NK-92 (cell line): ENCODE data around the gene SNRNP25.

Experiments used
- DNase-seq: peaks from one replicate; lab custom pipeline; 2025; ENCODE audit not compliant: unreplicated experiment; lab: John Stamatoyannopoulos, UW

Gene SNRNP25

DNA sequence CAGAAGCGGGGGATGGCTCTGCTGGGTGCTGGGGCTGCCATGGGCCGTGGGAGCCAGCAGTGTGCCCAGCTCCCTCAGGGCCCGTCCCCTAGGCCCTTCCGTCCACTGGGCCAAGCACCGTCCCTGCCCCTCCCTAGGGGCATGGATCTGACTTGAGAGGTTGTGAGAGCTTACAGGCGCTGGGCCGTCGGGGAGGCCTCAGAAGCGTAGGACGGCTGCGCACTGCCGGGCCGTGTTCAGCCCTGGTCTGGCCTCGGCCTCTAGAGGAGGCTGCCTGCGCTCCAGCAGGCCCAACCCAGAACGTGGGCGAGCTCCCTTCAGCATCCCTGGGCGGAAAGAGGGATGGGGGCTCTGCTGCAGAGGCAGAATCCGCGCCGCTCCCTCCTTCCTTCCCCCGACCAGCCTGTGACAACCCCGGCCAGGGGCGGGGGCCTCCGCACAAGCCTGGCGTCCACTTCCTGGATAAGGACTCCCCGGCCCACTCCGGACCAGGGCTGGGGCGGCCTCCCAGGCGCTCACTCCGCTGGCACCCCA, 23.7 kb downstream of the SNRNP25 start:
- no peak for DNase-seq

DNA sequence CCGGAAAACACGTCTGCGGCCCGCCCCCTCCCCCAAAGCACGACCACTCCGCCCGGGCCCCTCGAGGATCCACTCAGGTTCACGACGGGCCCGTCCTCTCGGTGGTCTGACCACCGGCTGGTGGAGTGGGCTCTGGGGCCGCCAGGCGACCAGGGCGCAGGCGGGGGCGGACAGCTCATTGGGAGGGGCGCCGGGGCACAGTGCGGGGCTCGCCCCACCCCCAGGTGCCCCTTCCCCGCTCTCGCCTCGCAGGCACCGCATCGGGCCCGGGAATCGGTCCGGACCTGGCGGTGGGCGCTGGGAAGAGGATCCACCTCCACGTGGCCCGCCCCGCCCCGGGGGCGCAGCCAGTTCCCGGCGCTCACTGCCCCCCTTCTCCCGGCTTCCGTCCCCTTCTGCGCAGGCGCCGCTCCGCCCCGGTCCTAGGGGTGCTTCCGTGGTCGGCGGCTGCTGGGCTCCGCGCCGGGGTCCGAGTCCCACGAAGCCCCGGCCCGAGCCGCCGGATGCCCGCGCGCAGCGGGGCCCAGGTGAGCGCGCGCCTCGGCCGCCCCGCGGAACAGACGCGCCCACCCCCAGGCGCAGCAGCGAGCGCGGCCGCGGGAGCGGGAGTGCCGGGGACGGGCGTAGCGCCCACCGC, 24.3 kb downstream of the SNRNP25 start, which contains the start of gene MPG:
MPG (plus strand) TSS at position 419 of the 637 bp plus-strand sequence; CDS start at position 504, 85 bp downstream.
- DNase-seq: no peak

DNA sequence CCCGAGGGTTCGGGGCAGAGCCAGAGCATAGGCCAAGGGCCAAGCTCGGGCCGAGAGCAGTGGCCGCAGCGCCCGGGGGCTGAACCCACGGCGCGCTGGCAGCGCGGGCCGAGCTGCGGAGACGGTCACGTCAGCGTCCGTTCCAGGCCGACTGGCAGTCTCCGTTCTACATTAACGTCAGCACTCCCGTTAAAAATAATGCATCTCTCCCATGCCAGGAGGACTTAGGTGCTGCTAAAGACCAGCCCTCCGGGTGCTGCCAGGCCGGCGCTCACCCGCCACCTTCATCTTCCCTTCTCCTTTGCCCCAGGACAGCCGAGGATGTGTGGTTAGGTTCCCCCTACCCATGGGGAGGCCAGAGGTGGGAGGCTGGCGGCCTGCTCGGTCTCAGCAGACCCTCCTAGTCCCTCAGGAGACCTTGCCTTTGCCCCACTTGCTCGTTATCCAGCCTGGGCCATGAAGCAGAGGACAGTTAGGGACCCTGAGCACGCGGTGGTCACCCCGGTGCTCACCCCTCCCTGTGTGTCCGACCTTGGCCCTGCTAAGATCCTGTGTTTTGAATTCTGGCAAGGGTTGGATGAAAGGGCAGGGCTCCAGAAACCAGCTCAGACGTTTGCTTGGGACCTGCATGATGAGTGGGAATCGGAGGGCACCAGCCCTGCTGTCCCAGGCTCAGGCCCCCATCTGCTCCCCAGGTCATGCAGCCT, 25.0 kb downstream of the SNRNP25 start:
- DNase-seq: no peak

DNA sequence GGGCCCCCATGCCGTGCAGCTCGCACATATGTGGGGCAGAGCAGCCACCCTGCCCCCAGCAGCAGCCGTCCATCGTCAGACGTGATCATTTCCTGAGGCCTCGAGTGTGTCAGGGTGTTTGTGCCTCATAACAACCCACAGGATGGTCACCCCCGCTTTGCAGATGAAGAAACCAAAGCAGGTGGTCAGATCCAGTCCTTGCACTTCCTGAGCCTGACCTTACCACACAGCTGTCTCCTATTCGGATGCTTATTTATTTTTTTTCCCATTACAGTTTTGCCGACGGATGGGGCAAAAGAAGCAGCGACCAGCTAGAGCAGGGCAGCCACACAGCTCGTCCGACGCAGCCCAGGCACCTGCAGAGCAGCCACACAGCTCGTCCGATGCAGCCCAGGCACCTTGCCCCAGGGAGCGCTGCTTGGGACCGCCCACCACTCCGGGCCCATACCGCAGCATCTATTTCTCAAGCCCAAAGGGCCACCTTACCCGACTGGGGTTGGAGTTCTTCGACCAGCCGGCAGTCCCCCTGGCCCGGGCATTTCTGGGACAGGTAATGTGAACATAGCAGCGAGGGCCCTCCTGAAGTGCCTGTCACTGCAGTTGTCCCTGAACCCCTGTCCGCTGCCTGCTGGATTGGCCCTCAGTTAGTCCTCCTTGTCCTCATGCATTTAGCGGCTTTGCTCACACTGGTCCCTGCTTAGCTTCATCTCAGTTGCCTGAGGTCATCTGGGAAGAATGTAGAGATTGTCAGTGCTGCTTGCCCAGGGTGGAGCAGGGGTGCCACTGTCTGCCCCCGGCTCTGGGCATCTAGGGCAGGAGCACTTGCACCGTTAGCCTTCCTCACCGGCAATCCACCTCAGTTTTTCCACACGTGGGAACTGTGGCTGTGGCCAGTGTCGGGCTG, 25.8 kb downstream of the SNRNP25 start:
- no peak for DNase-seq

DNA sequence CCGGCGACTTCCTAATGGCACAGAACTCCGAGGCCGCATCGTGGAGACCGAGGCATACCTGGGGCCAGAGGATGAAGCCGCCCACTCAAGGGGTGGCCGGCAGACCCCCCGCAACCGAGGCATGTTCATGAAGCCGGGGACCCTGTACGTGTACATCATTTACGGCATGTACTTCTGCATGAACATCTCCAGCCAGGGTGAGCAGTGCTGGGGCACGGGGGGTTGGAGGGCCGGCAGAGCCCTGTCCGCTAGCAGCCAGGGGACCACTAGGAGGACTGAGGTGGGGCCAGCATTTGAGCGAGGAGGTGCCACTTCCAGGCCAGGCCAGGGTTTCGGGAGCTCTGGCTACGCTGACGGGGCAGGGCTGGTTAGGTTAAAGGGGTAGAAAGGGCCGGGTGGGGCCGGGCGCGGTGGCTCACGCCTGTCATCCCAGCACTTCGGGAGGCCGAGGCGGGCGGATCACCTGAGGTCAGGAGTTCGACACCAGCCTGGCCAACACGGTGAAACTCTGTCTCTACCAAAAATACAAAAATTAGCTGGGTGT, 29.5 kb downstream of the SNRNP25 start:
- no peak for DNase-seq

DNA sequence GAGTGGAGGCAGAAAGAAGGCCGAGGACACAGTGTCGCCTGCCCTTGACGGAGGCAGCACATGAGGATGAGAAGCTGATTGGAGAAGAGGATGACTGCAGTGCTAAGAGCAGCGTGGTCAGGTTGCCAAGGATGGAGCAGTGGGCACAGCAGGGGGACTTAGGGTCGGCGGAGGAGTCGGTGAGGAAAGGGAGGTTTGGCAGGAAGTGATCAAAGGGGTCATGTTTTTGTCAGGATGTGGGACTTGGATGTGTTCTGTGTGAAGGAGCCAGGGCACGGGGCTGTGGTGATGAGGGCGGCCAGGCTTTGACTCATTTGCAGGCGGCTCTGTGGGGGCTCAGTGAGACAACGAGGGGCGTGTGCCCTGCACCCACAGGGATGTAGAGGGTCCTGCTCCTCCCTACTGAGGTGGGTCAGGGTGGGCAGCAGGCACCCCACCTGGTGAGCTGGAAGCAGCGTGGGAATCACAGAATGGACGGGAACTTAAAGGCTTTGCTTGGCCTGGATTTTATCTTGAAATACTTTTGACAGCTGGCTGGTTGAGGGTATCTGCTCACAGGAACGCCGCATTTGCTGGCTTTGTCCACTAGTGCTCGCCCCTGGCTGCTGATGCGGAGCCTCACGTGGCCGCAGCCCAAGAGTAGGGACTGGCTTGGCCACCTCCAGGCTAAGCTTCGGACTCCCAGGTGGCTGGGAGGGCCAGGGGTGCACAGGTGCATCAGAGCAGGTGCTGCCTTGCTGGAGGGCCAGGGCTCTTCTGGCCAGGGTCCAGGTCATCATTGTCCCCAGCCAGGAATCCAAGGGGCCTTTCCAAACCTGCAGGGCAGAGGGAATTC, 30.4 kb downstream of the SNRNP25 start:
- DNase-seq: no peak

DNA sequence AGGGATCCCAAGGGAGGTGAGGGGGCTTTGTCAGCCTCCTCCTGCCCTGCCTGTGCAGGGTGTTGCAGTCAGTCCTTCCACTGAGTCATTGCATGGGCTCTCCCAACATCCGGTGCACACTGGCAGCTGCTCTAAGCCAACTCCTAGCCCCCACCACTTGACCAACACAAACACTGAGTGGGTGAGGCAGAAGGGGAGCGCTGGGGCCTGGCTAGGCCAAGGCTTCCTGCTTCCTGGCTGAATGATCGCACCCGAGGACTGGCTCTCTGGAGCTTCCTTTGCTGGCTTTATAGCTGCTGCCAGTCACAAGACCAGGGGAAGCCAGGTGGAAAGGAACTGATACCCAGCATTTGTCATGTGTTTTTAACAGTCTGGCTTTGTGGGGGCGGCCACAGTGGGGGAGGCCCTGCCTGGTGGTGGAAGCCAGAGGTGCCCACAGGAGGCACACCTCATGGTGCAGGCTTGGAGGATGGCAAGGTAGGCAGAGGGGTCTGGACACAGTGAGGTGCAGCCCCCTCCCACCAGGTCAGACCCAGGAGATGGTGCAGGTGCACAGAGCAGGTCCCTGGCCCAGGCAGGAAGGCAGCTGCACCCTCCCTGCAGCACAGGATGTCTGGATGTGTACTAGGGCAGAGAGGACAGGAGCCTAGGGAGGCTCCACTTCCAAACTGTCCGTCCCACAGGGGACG, 31.2 kb downstream of the SNRNP25 start:
- DNase-seq: no peak

DNA sequence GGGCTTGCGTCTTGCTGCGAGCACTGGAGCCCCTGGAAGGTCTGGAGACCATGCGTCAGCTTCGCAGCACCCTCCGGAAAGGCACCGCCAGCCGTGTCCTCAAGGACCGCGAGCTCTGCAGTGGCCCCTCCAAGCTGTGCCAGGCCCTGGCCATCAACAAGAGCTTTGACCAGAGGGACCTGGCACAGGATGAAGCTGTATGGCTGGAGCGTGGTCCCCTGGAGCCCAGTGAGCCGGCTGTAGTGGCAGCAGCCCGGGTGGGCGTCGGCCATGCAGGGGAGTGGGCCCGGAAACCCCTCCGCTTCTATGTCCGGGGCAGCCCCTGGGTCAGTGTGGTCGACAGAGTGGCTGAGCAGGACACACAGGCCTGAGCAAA, 31.8 kb downstream of the SNRNP25 start:
- DNase-seq: no peak

DNA sequence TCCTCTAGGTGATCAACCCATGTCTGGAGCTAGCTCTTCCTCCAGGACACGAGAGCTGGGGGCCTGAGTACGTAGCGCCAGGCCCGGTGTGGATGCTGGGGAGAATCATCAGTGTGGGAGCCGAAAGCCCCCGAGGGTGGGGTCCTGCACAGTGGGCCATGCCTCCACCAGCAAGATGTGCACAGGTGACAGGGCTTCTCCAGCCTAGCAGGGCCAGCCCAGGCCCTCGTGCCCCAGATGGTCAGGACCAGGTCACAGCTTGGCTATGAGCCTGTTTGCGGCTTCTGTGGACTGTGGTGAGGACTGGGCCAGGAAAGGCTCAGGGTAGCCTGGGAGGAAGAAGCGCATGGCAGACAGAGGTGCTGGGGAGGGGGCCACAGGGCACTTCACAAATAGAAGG, 32.2 kb downstream of the SNRNP25 start:
- DNase-seq: no peak

DNA sequence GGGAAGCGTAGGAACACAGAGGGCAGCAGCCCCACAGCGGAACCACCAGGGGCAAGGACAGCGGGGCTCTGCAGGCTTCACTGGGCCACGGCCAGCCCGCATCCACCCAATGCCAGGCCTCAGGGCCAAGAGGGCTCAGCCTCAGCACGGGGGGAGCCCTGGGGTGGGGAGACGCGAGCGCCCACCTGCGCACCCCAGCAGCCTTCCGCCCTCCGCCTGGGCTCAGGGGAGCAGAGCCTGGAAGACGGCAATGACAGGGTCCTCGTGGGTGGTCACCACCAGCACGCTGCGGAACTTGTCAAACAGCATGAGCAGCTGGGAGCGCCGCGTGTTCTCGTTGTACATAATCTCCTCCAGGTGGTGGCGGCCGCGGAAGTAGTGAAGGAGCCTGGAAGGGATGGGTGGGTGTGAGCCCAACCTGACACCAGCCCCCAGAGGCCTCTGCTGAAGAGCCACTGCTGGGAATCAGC, 32.9 kb downstream of the SNRNP25 start:
- DNase-seq: no peak

DNA sequence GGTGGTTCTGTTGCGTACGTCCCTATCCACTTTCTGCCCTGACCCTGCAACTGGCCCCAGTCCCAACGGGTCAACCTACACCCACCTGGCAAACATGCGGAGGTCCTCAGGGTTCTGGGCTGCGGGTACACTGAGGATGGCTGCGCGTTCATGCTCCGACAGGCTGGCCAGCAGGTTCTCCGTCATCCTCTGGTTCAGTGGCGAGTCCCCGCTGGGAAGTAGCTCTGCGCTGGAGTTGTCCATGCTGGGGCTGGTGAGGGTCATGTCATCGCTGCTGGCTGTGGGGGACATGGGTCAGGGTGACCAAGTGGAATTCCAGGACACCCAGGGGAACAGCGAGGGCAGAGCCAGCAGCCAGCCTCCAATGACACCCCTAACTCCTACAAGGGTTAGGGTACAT, 35.0 kb downstream of the SNRNP25 start:
- no peak for DNase-seq

DNA sequence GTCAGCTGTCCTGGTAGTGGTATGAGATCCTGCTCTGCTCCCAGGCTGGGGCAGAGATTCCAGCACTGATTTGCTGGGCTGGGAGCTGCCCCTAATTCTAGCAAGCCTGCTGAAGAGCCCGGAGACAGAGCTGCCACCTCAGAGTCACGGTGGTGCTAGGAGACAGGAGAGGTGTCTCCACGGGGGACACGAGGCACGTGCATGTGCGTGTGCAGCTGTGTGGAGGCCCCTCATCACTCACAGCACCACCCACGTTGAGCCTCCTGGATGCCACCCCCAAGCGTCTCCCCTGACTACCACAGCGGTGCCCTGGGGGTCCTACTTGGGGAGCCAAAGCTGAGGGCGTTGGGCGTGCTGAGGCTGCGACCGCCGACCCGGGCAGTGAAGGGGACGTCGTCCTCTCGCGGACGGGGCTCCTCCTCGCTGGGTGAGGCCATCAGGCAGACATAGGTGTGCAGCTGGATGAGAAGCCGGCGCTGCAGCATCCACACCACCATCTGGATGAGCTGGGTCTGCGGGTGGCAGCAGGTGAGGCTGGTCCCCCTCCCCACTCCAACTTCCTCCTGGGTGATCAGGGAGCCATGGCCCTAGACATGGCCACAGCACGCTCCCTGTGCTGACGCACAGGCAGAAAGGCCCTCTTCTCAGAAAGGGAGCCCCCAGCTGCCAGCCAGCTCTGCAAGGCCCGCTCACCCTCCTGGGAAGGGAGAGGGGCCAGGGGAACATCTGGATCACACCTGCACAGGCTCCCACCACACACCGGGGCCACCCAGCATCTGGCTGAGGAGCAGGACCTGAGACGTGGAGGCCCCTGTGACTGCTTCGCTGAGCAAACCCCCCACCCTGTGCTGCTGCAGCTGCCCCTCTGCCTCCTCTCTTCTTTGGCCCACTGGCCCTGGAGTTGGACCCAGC, 36.0 kb downstream of the SNRNP25 start:
- DNase-seq: no peak

DNA sequence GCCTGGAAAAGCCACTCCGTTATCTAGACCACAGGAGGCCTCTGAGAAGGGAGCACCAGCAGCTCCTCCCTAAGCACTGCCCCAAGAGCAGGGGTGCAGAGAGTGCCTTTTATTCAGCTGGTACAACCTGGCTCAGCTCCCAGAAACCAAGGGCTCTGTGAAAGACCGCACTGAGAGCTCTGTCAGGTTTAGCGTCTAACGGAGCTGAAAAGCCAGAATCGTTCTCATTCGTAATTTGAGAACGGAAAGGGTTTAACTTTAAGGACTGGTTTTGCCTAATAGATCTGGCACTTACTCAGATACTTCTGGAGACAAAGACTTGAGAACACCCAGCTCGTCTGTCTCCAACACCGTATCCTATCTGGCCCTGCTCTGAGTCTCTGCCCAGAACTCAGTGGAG, 37.9 kb downstream of the SNRNP25 start:
- no peak for DNase-seq

DNA sequence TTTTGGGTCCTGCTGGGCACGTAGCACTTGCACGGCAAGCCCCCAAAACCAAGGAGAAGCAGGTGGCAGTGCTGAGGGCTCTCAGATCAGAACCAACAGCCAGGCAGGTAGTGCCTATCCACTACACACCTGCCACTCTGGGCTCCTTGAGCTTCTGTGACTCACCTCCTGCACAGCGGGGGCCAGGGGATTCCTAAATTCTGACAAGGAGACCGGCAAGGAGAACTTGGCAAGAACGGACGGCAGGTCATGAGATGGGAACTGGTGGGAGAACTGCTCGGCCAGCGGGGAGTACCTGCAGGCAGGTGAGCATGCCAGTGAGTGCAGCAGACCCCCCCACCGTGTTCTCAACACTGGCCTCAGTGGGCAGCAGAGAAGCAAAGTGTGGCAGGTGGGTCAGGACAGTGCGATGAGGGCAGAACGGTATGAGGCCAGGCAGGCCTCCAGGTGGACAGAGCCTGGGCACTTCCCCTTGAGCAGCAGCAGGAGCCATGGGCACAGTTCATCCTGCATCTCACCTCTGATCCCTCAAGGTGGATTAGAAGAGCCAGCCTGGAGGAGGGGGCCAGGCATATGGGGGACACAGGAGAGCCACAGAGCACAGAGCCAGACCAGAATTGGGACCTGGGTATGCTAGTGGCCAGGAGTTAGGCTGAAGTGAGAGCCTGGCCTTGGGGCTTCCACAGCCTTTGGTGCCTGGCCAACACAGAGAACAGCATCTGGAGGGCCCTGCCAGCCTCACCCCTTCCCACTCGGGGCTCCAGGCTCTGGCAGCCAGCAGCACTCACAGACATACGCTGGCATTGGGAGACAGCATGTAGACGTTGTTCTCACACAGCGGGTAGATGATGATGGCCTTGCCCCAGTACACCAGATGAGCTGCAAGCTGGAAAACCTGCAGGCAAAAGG, 39.1 kb downstream of the SNRNP25 start:
- DNase-seq: no peak

DNA sequence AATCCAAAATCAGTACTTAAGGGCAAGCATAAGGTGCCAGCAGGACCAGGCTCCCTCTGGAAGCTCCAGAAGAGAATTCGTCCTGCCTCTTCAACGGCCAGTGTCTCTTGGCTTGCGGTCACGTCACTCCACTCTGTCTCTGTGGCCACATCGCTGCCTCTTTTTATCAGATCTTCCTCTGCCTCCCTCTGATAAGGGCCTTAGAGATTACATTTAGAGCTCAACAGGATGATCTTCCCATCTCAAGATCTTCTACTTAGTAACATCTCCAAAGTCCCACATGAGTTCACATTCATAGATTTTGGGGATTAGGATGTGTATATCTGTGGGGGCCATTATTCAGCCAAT, 41.3 kb downstream of the SNRNP25 start:
- no peak for DNase-seq

DNA sequence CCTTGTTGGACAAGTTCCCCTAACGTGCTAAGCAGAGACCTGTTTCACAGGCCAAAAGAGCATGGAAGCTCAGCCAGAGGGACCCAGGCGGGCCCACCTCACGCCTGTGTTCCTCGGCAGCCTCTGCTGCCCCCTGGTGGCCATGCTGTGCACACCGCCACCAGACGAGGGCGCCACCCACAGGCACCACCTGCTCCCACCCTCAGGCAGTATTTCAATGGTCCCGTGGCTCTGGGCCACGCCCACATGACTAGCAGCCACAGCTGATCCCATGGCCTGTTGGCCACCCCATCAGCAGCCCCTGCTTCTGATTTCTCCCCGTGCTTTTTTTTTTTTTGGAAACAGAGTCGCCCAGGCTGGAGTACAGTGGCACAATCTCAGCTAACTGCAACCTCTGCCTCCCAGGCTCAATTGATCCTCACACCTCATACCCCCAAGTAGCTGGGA, 43.3 kb downstream of the SNRNP25 start:
- DNase-seq: peak; percentile 56

DNA sequence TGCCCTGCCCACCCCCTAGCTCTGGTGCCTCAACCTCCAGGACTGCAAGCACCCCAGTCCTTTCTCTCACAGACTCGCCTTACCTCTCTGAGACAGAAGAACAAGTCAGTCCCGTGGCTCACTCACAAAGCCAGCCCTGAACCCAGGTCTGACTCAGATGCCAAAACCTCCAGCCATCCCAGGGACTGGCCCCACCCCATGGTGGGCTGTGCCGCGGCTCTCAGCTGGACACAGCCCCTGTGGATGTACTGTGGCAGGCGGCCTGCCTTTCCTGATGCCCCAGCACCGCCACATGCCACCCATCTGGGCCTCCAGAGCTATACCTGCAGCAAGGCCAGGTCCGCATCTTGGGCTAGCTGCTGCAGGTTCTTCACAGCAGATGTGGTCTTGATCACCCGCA, 44.2 kb downstream of the SNRNP25 start:
- DNase-seq: no peak

DNA sequence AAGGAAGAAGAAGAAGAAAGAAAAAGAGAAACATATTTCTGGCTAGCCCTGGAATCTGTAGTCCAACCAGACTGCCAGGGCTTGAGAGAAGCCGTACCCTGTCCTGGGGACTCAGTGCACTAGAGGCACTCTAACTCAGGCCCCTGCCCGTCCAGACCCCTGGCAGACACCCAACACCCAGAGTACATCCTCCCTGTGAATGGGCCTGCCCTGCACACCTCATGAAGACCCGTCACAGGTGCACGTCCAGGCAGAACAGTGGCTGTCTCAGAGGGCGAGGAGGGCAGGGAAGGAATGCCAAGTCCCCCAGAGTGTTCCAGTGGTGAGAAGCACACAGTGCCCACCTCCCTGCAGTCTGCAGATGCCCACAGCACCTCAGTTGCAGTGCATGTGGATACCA, 47.4 kb downstream of the SNRNP25 start:
- no peak for DNase-seq
